HepG2 (cell line): ENCODE measurements around the gene NDUFB3. TPM values are rescaled to one million over a fixed set of nuclear protein-coding genes. Genes with fewer than 3 reads are reported as not detected.
A peak's percentile ranks its signal among the peaks of the same experiment; 100 is the strongest.

Source experiments
- CCDC6 ChIP-seq: sonication (generic); formaldehyde crosslinking; IDR thresholded peaks from 2 replicates; pipeline ENCODE4 v1.8.1; 2022; ENCODE audit warnings: mild to moderate bottlenecking, missing genetic modification reagents, moderate library complexity
- LCORL ChIP-seq, 2 experiments: fragments of 450-650 bp in 1 of 2; sonication (generic) in 1 of 2; formaldehyde crosslinking in 1 of 2; IDR thresholded peaks; 2 replicates each; pipeline versions ENCODE4 v1.5.0 to v1.6.1; 2017 to 2020; ENCODE audit warnings: antibody characterized with exemption in 1 of 2, missing genetic modification reagents in 1 of 2
- RXRB ChIP-seq: IDR thresholded peaks from 2 replicates; pipeline ENCODE4 v1.6.1; 2016; ENCODE audit warnings: borderline replicate concordance, missing genetic modification reagents, missing compliant biosample characterization
- ZNF10 ChIP-seq: sonication (generic); formaldehyde crosslinking; IDR thresholded peaks from 2 replicates; pipeline ENCODE4 v1.4.0; 2020; ENCODE audit warnings: mild to moderate bottlenecking, low read depth, missing genetic modification reagents, borderline replicate concordance
- ZNF3 ChIP-seq: IDR thresholded peaks from 2 replicates; pipeline ENCODE4 v1.7.0; 2017; ENCODE audit warnings: inconsistent platforms
- ZNF343 ChIP-seq: sonication (generic); formaldehyde crosslinking; IDR thresholded peaks from 2 replicates; pipeline ENCODE4 v1.4.0; 2020; ENCODE audit warnings: mild to moderate bottlenecking, missing genetic modification reagents
- ZNF710 ChIP-seq: sonication (generic); formaldehyde crosslinking; IDR thresholded peaks from 2 replicates; pipeline ENCODE4 v1.5.0; 2020; ENCODE audit warnings: mild to moderate bottlenecking, missing genetic modification reagents, borderline replicate concordance
- ZXDC ChIP-seq: sonication (generic); formaldehyde crosslinking; IDR thresholded peaks from 2 replicates; pipeline ENCODE4 v1.5.0; 2020; ENCODE audit warnings: mild to moderate bottlenecking, missing genetic modification reagents
- polyA plus RNA-seq, 8 experiments: library from polyadenylated mRNA; depleted of rRNA in 3 of 8; stranded (reverse) in 7 of 8; unstranded in 1 of 8; fragments of >200 nt; fragmentation: Illumina TruSeq in 4 of 8; extraction: Trizol in 4 of 8; gene quantifications; 2 replicates each; pipeline versions ENCODE4 v1.2.1 to v1.2.3, GENCODE V29; 2011 to 2016; ENCODE audit warnings: low read depth in 4 of 8, missing spikeins in 1 of 8, mixed read lengths in 1 of 8; ENCODE audit not compliant: insufficient read depth in 1 of 8
- total RNA-seq, 5 experiments: library from RNA; depleted of rRNA; stranded (reverse); fragments of >200 nt; fragmentation: Illumina TruSeq; extraction: Trizol; gene quantifications; 2 replicates each; pipeline ENCODE4 v1.2.3, GENCODE V29; 2016; ENCODE audit warnings: low read depth in 1 of 5
- TF ChIP-seq, protein P1 (sequence below): sonication (generic); formaldehyde crosslinking; IDR thresholded peaks from one replicate; pipeline ENCODE4 v1.5.1; 2020; ENCODE audit warnings: mild to moderate bottlenecking, missing genetic modification reagents; ENCODE audit errors: not compliant biosample characterization
- TF ChIP-seq, protein P2 (sequence below): sonication (generic); formaldehyde crosslinking; IDR thresholded peaks from 2 replicates; pipeline ENCODE4 v1.9.0; 2022; ENCODE audit warnings: missing genetic modification reagents, mild to moderate bottlenecking, borderline replicate concordance

Gene NDUFB3
- total and polyA plus RNA-seq, 2 of the 13 experiments (the other 11 are each of a cell fraction or from before 2014, with no cell fraction given): 50.7 to 159 TPM

DNA sequence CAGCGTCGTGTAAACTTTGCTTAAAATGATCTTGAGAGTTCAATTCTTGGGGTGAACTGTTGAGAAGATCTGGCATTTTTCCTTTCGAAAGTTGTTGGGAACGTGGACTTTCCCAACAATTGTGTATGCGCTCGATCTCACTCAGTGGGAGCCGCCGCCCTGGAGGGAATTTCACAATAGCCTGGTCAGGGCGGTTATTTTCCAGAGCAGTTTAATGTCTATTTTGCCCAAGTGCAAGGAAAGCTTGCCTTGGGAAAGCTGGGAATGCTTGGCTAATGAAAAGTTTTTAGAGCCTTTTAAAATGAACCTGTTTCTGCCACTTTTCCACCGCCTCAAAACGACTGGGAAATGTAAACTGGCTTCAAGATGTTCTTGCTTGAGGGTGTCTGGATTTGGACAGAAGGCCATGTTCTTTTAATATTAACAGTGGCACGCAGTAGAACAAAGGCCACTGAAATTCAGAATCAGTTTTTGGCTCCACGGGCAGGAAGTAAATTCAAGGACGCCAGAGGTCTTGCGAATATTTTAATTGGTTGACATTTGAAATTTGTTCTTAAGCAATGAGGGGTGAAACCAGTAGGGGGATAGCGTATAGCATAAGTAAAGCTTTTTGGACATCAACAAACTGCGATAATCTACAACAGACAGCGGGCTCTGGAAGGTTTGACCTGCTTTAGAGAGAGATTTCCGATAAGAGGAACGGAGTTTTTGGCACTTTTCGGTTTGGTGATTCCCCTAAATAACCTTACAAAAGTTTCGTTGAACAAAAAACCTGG lies 45.3 kb downstream of the NDUFB3 start (continued):
- no peak for TF ChIP-seq ZXDC
- no peak for TF ChIP-seq RXRB (CRISPR knock-in tag)
- no peak for TF ChIP-seq ZNF710 (CRISPR knock-in tag)
- TF ChIP-seq, protein P1, sequence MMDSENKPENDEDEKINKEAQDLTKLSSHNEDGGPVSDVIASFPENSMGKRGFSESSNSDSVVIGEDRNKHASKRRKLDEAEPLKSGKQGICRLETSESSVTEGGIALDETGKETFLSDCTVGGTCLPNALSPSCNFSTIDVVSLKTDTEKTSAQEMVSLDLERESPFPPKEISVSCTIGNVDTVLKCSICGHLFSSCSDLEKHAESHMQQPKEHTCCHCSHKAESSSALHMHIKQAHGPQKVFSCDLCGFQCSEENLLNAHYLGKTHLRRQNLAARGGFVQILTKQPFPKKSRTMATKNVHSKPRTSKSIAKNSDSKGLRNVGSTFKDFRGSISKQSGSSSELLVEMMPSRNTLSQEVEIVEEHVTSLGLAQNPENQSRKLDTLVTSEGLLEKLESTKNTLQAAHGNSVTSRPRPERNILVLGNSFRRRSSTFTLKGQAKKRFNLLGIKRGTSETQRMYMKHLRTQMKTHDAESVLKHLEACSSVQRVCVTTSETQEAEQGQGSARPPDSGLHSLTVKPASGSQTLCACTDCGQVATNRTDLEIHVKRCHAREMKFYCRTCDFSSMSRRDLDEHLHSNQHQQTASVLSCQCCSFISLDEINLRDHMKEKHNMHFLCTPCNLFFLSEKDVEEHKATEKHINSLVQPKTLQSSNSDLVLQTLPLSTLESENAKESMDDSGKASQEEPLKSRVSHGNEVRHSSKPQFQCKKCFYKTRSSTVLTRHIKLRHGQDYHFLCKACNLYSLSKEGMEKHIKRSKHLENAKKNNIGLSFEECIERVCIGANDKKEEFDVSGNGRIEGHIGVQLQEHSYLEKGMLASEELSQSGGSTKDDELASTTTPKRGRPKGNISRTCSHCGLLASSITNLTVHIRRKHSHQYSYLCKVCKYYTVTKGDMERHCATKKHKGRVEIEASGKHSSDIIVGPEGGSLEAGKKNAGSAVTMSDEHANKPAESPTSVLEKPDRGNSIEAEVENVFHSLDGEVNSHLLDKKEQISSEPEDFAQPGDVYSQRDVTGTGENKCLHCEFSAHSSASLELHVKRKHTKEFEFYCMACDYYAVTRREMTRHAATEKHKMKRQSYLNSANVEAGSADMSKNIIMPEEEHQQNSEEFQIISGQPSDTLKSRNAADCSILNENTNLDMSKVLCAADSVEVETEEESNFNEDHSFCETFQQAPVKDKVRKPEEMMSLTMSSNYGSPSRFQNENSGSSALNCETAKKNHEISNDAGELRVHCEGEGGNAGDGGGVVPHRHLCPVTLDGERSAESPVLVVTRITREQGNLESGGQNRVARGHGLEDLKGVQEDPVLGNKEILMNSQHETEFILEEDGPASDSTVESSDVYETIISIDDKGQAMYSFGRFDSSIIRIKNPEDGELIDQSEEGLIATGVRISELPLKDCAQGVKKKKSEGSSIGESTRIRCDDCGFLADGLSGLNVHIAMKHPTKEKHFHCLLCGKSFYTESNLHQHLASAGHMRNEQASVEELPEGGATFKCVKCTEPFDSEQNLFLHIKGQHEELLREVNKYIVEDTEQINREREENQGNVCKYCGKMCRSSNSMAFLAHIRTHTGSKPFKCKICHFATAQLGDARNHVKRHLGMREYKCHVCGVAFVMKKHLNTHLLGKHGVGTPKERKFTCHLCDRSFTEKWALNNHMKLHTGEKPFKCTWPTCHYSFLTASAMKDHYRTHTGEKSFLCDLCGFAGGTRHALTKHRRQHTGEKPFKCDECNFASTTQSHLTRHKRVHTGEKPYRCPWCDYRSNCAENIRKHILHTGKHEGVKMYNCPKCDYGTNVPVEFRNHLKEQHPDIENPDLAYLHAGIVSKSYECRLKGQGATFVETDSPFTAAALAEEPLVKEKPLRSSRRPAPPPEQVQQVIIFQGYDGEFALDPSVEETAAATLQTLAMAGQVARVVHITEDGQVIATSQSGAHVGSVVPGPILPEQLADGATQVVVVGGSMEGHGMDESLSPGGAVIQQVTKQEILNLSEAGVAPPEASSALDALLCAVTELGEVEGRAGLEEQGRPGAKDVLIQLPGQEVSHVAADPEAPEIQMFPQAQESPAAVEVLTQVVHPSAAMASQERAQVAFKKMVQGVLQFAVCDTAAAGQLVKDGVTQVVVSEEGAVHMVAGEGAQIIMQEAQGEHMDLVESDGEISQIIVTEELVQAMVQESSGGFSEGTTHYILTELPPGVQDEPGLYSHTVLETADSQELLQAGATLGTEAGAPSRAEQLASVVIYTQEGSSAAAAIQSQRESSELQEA (CRISPR knock-in tag): no peak
- no peak; the same call in none of the 2 replicates for TF ChIP-seq ZNF3 (CRISPR knock-in tag)
- TF ChIP-seq CCDC6: no peak
- TF ChIP-seq ZNF343 (CRISPR knock-in tag): peak; percentile 70; the same call in 1 of the 2 replicates
- TF ChIP-seq ZNF10: no peak
- TF ChIP-seq, protein P2, sequence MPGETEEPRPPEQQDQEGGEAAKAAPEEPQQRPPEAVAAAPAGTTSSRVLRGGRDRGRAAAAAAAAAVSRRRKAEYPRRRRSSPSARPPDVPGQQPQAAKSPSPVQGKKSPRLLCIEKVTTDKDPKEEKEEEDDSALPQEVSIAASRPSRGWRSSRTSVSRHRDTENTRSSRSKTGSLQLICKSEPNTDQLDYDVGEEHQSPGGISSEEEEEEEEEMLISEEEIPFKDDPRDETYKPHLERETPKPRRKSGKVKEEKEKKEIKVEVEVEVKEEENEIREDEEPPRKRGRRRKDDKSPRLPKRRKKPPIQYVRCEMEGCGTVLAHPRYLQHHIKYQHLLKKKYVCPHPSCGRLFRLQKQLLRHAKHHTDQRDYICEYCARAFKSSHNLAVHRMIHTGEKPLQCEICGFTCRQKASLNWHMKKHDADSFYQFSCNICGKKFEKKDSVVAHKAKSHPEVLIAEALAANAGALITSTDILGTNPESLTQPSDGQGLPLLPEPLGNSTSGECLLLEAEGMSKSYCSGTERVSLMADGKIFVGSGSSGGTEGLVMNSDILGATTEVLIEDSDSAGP (CRISPR knock-in tag): no peak
- TF ChIP-seq LCORL (IDR thresholded peaks at IDR 0.05): no peak
- TF ChIP-seq LCORL (CRISPR knock-in tag; IDR thresholded peaks at IDR 0.05): no peak
